Measurements from ENCODE around the gene PRAC1.

Gene PRAC1

DNA sequence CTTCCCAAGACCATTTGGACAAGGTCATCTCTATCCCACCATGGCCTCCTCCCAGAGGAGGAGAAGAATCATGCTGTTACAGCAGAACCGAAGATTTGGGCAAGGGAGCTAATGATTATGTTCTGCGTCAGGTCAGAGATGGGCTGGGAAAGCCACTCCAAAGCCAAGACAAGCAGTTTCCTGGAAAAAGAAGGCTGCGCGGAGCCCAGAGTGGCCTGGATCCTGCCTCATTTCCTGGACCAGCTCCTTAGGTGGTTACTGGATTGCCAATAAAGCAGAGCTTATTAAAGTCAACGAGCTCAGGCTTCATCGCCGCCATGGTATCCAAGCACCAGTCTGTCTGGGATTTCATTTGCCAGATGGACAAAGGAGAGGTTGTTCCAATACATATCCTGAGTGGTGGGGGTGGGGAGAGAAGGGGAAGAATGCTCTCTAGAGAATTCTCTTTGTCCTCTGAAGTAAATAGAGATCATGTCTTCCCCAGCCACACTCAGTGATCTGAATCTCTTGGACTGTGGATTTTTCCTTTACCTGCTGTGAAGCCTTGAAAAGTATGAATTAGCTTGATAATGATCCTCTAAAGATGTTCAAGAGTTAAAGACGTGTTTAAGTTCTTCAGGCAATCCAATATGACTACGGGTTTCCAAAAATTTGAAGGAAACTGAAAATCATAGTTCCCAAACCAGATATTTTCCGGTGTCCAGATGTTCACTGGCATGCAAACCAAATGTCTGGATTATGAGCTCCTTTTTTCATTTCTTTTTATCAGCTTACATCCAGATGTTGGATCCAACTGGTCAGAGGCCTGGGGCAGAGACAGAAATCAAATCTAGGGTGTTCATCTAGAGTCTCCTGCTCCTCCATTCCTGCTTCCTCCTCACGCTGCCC lies 17.7 kb downstream of the PRAC1 start:
- TF ChIP-seq, protein P1, sequence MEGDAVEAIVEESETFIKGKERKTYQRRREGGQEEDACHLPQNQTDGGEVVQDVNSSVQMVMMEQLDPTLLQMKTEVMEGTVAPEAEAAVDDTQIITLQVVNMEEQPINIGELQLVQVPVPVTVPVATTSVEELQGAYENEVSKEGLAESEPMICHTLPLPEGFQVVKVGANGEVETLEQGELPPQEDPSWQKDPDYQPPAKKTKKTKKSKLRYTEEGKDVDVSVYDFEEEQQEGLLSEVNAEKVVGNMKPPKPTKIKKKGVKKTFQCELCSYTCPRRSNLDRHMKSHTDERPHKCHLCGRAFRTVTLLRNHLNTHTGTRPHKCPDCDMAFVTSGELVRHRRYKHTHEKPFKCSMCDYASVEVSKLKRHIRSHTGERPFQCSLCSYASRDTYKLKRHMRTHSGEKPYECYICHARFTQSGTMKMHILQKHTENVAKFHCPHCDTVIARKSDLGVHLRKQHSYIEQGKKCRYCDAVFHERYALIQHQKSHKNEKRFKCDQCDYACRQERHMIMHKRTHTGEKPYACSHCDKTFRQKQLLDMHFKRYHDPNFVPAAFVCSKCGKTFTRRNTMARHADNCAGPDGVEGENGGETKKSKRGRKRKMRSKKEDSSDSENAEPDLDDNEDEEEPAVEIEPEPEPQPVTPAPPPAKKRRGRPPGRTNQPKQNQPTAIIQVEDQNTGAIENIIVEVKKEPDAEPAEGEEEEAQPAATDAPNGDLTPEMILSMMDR (IDR thresholded peaks at IDR 0.05; ENCODE audit: extremely low read depth, missing control alignments): no peak
- no peak for DNase-seq (ENCODE audit: low spot score)

DNA sequence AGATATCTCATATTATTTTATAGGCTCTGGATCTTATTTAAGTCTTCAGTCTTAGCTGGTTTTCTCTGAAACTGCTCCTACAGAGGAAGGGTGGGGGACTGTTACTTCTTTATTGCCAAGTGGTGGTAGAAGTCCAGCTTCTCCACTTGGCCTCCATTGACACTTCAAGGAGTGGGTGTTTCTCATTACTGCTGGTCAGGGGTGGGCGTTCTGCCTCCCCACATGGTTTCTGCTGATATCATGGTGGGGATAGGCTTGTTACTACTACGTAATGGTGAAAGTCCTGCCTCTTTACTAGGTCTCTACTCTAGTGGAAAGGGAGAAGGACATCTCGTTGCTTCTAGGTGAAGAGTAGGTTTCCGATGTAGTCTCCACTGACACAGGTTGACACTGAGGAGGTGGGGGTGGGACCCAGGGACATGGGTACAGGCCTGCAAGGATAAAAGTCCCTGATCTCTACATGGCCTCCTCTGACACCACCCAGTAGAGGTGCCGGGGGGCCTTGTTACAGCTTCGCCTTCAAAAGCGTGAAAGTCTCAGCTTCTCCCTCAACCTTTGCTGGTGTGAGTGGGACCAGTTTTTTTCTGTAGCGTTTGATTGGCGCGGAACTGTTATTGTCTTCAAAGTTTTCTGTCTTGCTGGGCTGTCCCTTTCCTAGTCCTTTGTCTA lies 20.3 kb downstream of the PRAC1 start:
- DNase-seq (ENCODE audit: low spot score): no peak
- TF ChIP-seq, protein P1 (IDR thresholded peaks at IDR 0.05; ENCODE audit: extremely low read depth, missing control alignments): no peak

DNA sequence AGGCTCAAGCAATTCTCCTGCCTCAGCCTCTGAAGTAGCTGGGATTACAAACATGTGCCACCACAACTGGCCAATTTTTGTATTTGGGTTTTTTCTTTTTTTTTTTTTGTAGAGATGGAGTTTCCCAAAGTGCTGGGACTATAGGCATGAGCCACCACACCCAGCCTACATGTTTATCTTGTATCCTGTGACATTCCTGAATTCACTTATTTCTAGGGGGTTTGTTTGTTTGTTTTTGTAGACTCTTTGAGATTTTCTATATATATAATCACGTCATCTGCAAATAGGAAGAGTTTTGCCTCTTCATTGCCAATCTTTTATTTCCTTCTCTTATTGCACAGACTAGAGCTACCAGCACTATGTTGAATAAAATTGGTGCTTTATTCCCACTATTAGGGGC lies 29.1 kb downstream of the PRAC1 start:
- TF ChIP-seq, protein P1 (IDR thresholded peaks at IDR 0.05; ENCODE audit: extremely low read depth, missing control alignments): no peak
- DNase-seq (ENCODE audit: low spot score): no peak

DNA sequence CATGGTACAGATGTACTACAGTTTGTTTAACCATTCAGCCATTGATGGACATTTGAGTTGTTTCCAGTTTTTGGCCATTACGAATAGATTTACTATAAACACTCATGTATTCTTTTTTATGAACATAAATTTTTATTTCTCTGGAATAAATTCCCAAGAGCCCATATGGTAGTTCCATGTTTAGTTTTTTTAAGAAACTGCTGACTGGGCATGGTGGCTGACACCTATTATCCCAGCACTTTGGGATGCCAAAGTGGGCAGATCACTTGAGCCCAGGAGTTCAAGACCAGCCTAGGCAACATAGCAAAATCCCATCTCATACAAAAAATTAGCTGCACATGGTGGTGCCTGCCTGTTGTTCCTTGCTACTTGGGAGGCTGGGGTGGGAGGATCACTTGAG lies 30.3 kb downstream of the PRAC1 start:
- no peak for DNase-seq (ENCODE audit: low spot score)
- TF ChIP-seq, protein P1 (IDR thresholded peaks at IDR 0.05; ENCODE audit: extremely low read depth, missing control alignments): no peak

DNA sequence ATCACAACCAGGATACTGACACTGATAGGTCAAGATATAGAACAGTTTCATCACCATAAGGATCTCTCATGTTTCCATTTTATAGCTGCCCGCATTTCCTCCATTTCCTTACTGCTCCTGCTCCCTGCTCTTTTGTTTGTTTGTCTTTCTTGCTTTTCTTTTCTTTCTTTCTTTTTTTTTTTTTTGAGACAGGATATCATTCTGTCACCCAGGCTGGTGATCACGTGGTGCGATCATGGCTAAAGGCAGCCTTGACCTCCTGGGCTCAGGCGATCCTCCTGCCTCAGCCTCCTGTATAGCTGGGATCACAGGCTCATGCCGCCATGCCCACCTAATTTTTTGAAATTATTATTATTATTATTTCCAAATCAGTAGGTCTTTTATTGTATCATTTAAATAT lies 31.7 kb downstream of the PRAC1 start:
- no peak for DNase-seq (ENCODE audit: low spot score)
- TF ChIP-seq, protein P1 (IDR thresholded peaks at IDR 0.05; ENCODE audit: extremely low read depth, missing control alignments): no peak

DNA sequence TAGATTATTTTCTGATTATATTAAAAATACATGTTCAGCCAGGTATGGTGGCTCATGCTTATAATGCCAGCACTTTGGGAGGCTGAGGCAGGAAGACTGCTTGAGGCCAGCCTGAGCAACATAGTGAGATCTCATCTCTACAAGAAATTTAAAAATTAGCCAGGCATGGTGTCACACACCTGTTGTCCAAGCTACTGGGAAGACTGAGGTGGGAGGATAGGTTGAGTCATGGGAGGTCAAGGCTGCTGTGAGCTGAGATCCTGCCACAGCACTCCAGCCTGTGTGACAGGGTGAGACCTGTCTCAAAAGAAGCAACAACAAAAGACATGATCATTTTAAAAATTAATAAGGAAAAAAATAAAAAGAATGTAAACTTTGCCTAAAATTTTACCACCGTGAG lies 40.7 kb downstream of the PRAC1 start:
- TF ChIP-seq, protein P1 (IDR thresholded peaks at IDR 0.05; ENCODE audit: extremely low read depth, missing control alignments): no peak
- DNase-seq (ENCODE audit: low spot score): no peak

DNA sequence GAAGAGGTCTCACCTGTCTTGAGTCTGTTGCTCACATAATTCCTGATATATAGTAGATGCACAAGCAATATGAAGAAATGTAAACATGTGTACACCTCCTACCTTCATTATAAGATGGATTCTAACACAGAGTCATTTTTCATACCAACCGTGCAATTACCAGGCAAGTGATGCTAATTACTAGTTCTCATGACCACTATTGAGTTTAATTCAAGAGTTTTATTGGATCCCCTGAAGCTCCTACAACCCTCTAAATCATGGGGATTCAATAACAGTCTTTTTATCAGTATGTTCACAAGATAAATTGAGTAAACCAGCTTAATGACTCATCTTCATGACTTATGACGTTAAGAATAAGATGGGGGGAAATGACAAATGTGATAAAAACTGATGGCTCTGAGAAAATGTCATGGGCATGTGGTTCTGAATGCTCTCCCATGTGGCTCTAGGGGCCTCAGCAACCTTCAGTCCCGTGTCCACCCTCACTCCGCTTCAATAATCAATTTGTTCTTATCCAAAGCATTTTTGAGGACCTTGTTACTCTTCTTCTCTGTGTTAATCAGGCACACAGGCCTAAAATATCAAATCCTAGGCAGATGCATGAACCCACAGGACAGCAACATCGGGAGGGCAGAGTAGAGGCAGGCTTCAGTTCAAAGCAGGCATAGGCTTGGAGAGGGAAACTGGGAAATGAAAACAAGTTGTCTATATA lies 42.8 kb downstream of the PRAC1 start:
- DNase-seq (ENCODE audit: low spot score): no peak
- TF ChIP-seq, protein P1 (IDR thresholded peaks at IDR 0.05; ENCODE audit: extremely low read depth, missing control alignments): no peak

All from GM20000 (cell line).